K562 (cell line): Measurements from ENCODE around the gene CABP4. TPM values are rescaled to one million over a fixed set of nuclear protein-coding genes. Genes with fewer than 3 reads are reported as not detected.

Experiments used
- ARID3A ChIP-seq: IDR thresholded peaks from 2 replicates; pipeline ENCODE4 v1.6.1; 2012; ENCODE audit warnings: low read depth, low read length, improper control_type of control experiment, borderline replicate concordance
- ATF1 ChIP-seq, 2 experiments: fragments of 450-650 bp in 1 of 2; IDR thresholded peaks; 2 replicates each; pipeline ENCODE4 v1.6.1; 2016; ENCODE audit warnings: missing compliant biosample characterization in 1 of 2, missing genetic modification characterization in 1 of 2
- ATF3 ChIP-seq, 2 experiments: fragments of 450-650 bp in 1 of 2; sonication (generic) in 1 of 2; formaldehyde crosslinking in 1 of 2; IDR thresholded peaks in 1 of 2; conservative IDR thresholded peaks in 1 of 2; 2 replicates each; pipeline versions ENCODE4 v1.6.1 to v1.8.1; 2016 to 2023; ENCODE audit warnings: mild to moderate bottlenecking in 2 of 2, moderate library complexity in 2 of 2, inconsistent platforms in 1 of 2, missing genetic modification reagents in 1 of 2
- CHAMP1 ChIP-seq: fragments of 450-650 bp; IDR thresholded peaks from 2 replicates; pipeline ENCODE4 v1.6.1; 2016; ENCODE audit warnings: mild to moderate bottlenecking
- CREB1 ChIP-seq, 2 experiments: sonication (generic) in 1 of 2; formaldehyde crosslinking in 1 of 2; IDR thresholded peaks; 2 replicates each; pipeline versions ENCODE4 v1.6.1 to v1.8.0; 2012 to 2022; ENCODE audit warnings: inconsistent platforms in 1 of 2, mild to moderate bottlenecking in 1 of 2, missing genetic modification reagents in 1 of 2, moderate library complexity in 1 of 2
- ETV6 ChIP-seq, 3 experiments: fragments of 150-350 bp in 1 of 3; sonication (generic) in 1 of 3; formaldehyde crosslinking in 1 of 3; IDR thresholded peaks; 2 replicates each; pipeline versions ENCODE4 v1.6.1 to v1.8.0; 2014 to 2022; ENCODE audit warnings: borderline replicate concordance in 2 of 3, low read depth in 2 of 3, antibody characterized with exemption in 1 of 3, low read length in 1 of 3, mild to moderate bottlenecking in 1 of 3, missing genetic modification reagents in 1 of 3
- GATA2 ChIP-seq: sonication (generic); formaldehyde crosslinking; IDR thresholded peaks from 2 replicates; pipeline ENCODE4 v1.4.0; 2020; ENCODE audit warnings: mild to moderate bottlenecking, missing genetic modification reagents
- HMBOX1 ChIP-seq: sonication (generic); IDR thresholded peaks from 2 replicates; pipeline ENCODE4 v1.6.1; 2016
- PCBP1 ChIP-seq: fragments of 200-400 bp; formaldehyde crosslinking; IDR thresholded peaks from 2 replicates; pipeline ENCODE4 v1.6.1; 2018; ENCODE audit warnings: mild to moderate bottlenecking, low read depth, low read length; ENCODE audit not compliant: poor library complexity, severe bottlenecking
- POU5F1 ChIP-seq: fragments of 150-350 bp; IDR thresholded peaks from 2 replicates; pipeline ENCODE4 v1.6.1; 2014; ENCODE audit warnings: borderline replicate concordance, low read length, low read depth, mild to moderate bottlenecking; ENCODE audit not compliant: partially characterized antibody
- RHOXF2B ChIP-seq: fragments of 250-450 bp; sonication (Bioruptor Pico); conservative IDR thresholded peaks from 2 replicates; pipeline ENCODE4 v1.5.1; 2021
- SREBF2 ChIP-seq: sonication (generic); formaldehyde crosslinking; IDR thresholded peaks from 2 replicates; pipeline ENCODE4 v1.4.0; 2020; ENCODE audit warnings: mild to moderate bottlenecking, missing genetic modification reagents
- TAF9B ChIP-seq: fragments of 450-650 bp; IDR thresholded peaks from 2 replicates; pipeline ENCODE4 v1.6.1; 2018; ENCODE audit warnings: mild to moderate bottlenecking; ENCODE audit not compliant: partially characterized antibody
- ZKSCAN3 ChIP-seq: fragments of 250-450 bp; sonication (Bioruptor Pico); IDR thresholded peaks from 2 replicates; pipeline ENCODE4 v1.4.0; 2020
- ZNF134 ChIP-seq: fragments of 250-450 bp; sonication (Bioruptor Pico); conservative IDR thresholded peaks from 2 replicates; pipeline ENCODE4 v1.4.0; 2020
- ZNF232 ChIP-seq: sonication (generic); formaldehyde crosslinking; IDR thresholded peaks from 2 replicates; pipeline ENCODE4 v1.8.0; 2022; ENCODE audit warnings: mild to moderate bottlenecking, missing genetic modification reagents
- ZNF347 ChIP-seq: fragments of 450-650 bp; formaldehyde crosslinking; IDR thresholded peaks from 2 replicates; pipeline ENCODE4 v1.4.0; 2020; ENCODE audit warnings: low read depth, mild to moderate bottlenecking, moderate library complexity
- ZNF561 ChIP-seq: fragments of 450-650 bp; formaldehyde crosslinking; conservative IDR thresholded peaks from 2 replicates; pipeline ENCODE4 v1.4.0; 2020; ENCODE audit warnings: mild to moderate bottlenecking, moderate library complexity
- ZNF584 ChIP-seq: fragments of 200-800 bp; sonication (Bioruptor generic); IDR thresholded peaks from 2 replicates; pipeline ENCODE4 v1.6.1; 2016; ENCODE audit warnings: low read depth, mild to moderate bottlenecking, missing genetic modification characterization, missing compliant biosample characterization
- ZSCAN29 ChIP-seq: fragments of 450-650 bp; IDR thresholded peaks from 2 replicates; pipeline ENCODE4 v1.6.1; 2017
- polyA plus RNA-seq, 8 experiments: library from polyadenylated mRNA; depleted of rRNA in 4 of 8; stranded (reverse) in 5 of 8; unstranded in 3 of 8; fragments of >200 nt; fragmentation: Nextera tagmentation in 2 of 8; fragmentation: Illumina TruSeq in 1 of 8; extraction: Ambion mirVana in 2 of 8; extraction: Trizol in 1 of 8; gene quantifications; 2 replicates each; pipeline versions ENCODE4 v1.2.1 to v1.2.3, GENCODE V29; 2011 to 2014; ENCODE audit warnings: inconsistent platforms in 1 of 8, missing spikeins in 1 of 8
- total RNA-seq, 7 experiments: library from RNA; depleted of rRNA in 6 of 7; stranded (reverse); fragments of >200 nt in 6 of 7; fragmentation: Illumina TruSeq in 2 of 7; extraction: Trizol in 2 of 7; gene quantifications; 2 replicates each; pipeline versions ENCODE4 v1.2.1 to v1.2.3, GENCODE V29; 2011 to 2021; ENCODE audit warnings: low replicate concordance in 1 of 7

The CABP4 gene
- total and polyA plus RNA-seq, 9 of the 15 experiments (the other 6 are each of a cell fraction or from before 2014, with no cell fraction given): 0.11 TPM; not detected in 8

GRCh38 chr11:67420646-67421429, 34.3 kb upstream of the CABP4 start (continued):
- no peak for TF ChIP-seq ARID3A
- TF ChIP-seq HMBOX1: no peak
- no peak for TF ChIP-seq GATA2 (CRISPR knock-in tag)
- no peak for TF ChIP-seq ZNF232 (CRISPR knock-in tag)
- no peak for TF ChIP-seq ZNF561
- TF ChIP-seq TAF9B: no peak
- TF ChIP-seq ATF3 (IDR thresholded peaks at IDR 0.05): no peak
- TF ChIP-seq ATF3 (CRISPR knock-in tag; conservative IDR thresholded peaks at IDR 0.05): no peak
- TF ChIP-seq ZNF134: no peak
- no peak for TF ChIP-seq ZNF347 (CRISPR knock-in tag)
- peak; percentile 71; the same call in 1 of the 2 replicates for TF ChIP-seq CREB1 (IDR thresholded peaks at IDR 0.05)
- 0 out of 2 replicates have a peak, but pooled peaks have one; percentile 29 for TF ChIP-seq CREB1 (CRISPR knock-in tag; IDR thresholded peaks at IDR 0.05)
- no peak for TF ChIP-seq PCBP1
- no peak for TF ChIP-seq ZSCAN29
- 0 out of 2 replicates have a peak, but pooled peaks have one; percentile 20 for TF ChIP-seq ATF1 (CRISPR knock-in tag; IDR thresholded peaks at IDR 0.05)
- TF ChIP-seq ATF1 (tag; IDR thresholded peaks at IDR 0.05): peak; percentile 71
- no peak for TF ChIP-seq RHOXF2B (CRISPR knock-in tag)
- TF ChIP-seq ZNF584 (CRISPR knock-in tag): no peak
- no peak for TF ChIP-seq CHAMP1
- TF ChIP-seq ETV6 (IDR thresholded peaks at IDR 0.05; ENCODE audit: borderline replicate concordance in 1 of 2, low read depth in 2 of 2, low read length in 1 of 2): no peak
- peak; percentile 27; the same call in 1 of the 2 replicates for TF ChIP-seq ETV6 (CRISPR knock-in tag; IDR thresholded peaks at IDR 0.05; ENCODE audit: borderline replicate concordance)
- no peak for TF ChIP-seq ZKSCAN3 (CRISPR knock-in tag)
- TF ChIP-seq SREBF2 (CRISPR knock-in tag): no peak
- TF ChIP-seq POU5F1: no peak
